H7 (cell line): ENCODE measurements around the gene CCDC157. TPM values are rescaled to one million over a fixed set of nuclear protein-coding genes. Genes with fewer than 3 reads are reported as not detected.

Source experiments
- DNase-seq: peaks from one replicate; pipeline ENCODE4 v3.0.0; 2012
- H3K27me3 ChIP-seq: 2 replicates; pipeline ENCODE4 v1.6.0; 2011; ENCODE audit warnings: mild to moderate bottlenecking, low read length; ENCODE audit not compliant: control insufficient read depth, insufficient read depth
- H3K36me3 ChIP-seq: replicated peaks from 2 replicates; pipeline ENCODE4 v1.5.1; 2011; ENCODE audit warnings: low read length; ENCODE audit not compliant: control insufficient read depth, insufficient read depth
- H3K4me3 ChIP-seq: 2 replicates; pipeline ENCODE4 v1.5.1; 2011; ENCODE audit warnings: low read depth, mild to moderate bottlenecking, control low read depth, low read length, moderate library complexity; ENCODE audit not compliant: insufficient read depth
- total RNA-seq: library from RNA; depleted of rRNA; stranded (reverse); fragments of >200 nt; shearing (Covaris generic); gene quantifications from 2 replicates; pipeline ENCODE4 v1.2.3, GENCODE V29; 2014; rRNA removed

CCDC157 gene
- total RNA-seq, 1 experiment from 2014 or later = 4.7 TPM

- Histone ChIP-seq H3K4me3 (no peak overlapping the region), H3K36me3 (peaks cover 7% of the 10 kb centered on the region), H3K27me3 (no peaks in the 10 kb centered on the region)
- no peak for DNase-seq
Measured at GRCh38 chr22:30416837-30417236, 60.0 kb downstream of the CCDC157 start.

GRCh38 chr22:30420347-30421125 is 63.7 kb downstream of the CCDC157 start:
- Histone ChIP-seq H3K36me3 (peaks cover 5% of the 10 kb centered on the region), H3K4me3 (no peak overlapping the region), H3K27me3 (no peaks in the 10 kb centered on the region)
- no peak for DNase-seq

GRCh38 chr22:30421695-30422480 is 65.1 kb downstream of the CCDC157 start:
- DNase-seq = no peak

GRCh38 chr22:30422481-30423300 is 65.9 kb downstream of the CCDC157 start:
- H3K4me3 ChIP-seq = peak overlapping the region; percentile 85
- peak; percentile 76 for DNase-seq
- no peaks in the 10 kb centered on the region for H3K27me3 ChIP-seq
- no peaks in the 10 kb centered on the region; the same call in 1 of the 2 replicates for H3K36me3 ChIP-seq

More at GRCh38 chr22:30421695-30422480, 65.1 kb downstream of the CCDC157 start:
- Histone ChIP-seq H3K27me3 (no peaks in the 10 kb centered on the region), H3K36me3 (peaks cover 3% of the 10 kb centered on the region; the same call in 1 of the 2 replicates), H3K4me3 (no peak overlapping the region)

- DNase-seq = peak; percentile 85
- H3K27me3 ChIP-seq = no peaks in the 10 kb centered on the region
- H3K4me3 ChIP-seq = peak overlapping the region; percentile 85
- H3K36me3 ChIP-seq = peaks cover 3% of the 10 kb centered on the region
Measured at GRCh38 chr22:30423301-30423958, 66.6 kb downstream of the CCDC157 start.

- Histone ChIP-seq H3K27me3 (no peaks in the 10 kb centered on the region), H3K4me3 (peak overlapping the region; percentile 85), H3K36me3 (peaks cover 3% of the 10 kb centered on the region)
- DNase-seq = peak; percentile 97
Measured at GRCh38 chr22:30423959-30424533, 67.2 kb downstream of the CCDC157 start.

GRCh38 chr22:30424534-30425326 is 67.9 kb downstream of the CCDC157 start:
- Histone ChIP-seq H3K4me3 (peak overlapping the region; percentile 85), H3K36me3 (peaks cover 3% of the 10 kb centered on the region), H3K27me3 (no peaks in the 10 kb centered on the region)
- no peak for DNase-seq

GRCh38 chr22:30425327-30425615 is 68.5 kb downstream of the CCDC157 start:
- Histone ChIP-seq H3K4me3 (peak overlapping the region; percentile 85), H3K27me3 (no peaks in the 10 kb centered on the region), H3K36me3 (peaks cover 3% of the 10 kb centered on the region)
- DNase-seq = no peak

- peak; percentile 91 for DNase-seq
- Histone ChIP-seq H3K4me3 (peak within 1 kb of the TSS; percentile 85), H3K27me3 (no peaks in the 10 kb centered on the region), H3K36me3 (peaks cover 3% of the 10 kb centered on the region)
Measured at GRCh38 chr22:30425616-30426387, 69.0 kb downstream of the CCDC157 start, which contains the start of gene MTFP1. Gene MTFP1, plus strand, starts transcription at chr22:30425768. Its CDS starts 112 bp downstream, at chr22:30425880.

Other genes with a start within 250 kb of the CCDC157 start
- 0.41 and 0.59 TPM in 2 replicates for gene LIF, start 110.2 kb upstream of the CCDC157 start, total RNA-seq
- not detected in 2 replicates for gene OSM, start 90.2 kb upstream of the CCDC157 start, total RNA-seq
- gene CASTOR1, start 67.5 kb upstream of the CCDC157 start, total RNA-seq = 10.2 and 15.4 TPM in 2 replicates
- 12.0 and 12.6 TPM in 2 replicates for gene TBC1D10A, start 30.1 kb upstream of the CCDC157 start, total RNA-seq
- gene SF3A1, start 113 bp upstream of the CCDC157 start, total RNA-seq = 70.1 and 97.1 TPM in 2 replicates
- 24.7 and 26.6 TPM in 2 replicates for gene RNF215, start 30.4 kb downstream of the CCDC157 start, total RNA-seq
- gene SEC14L2, start 40.0 kb downstream of the CCDC157 start, total RNA-seq = 1.7 and 4.2 TPM in 2 replicates
- 96.3 and 117 TPM in 2 replicates for gene MTFP1, start 68.8 kb downstream of the CCDC157 start, total RNA-seq
- not detected in 2 replicates for gene SEC14L3, start 115.0 kb downstream of the CCDC157 start, total RNA-seq
- gene SEC14L4, start 148.7 kb downstream of the CCDC157 start, total RNA-seq = not detected in 2 replicates
- gene SEC14L6, start 189.7 kb downstream of the CCDC157 start, total RNA-seq = 0.17 and 0.55 TPM in 2 replicates
- gene GAL3ST1, start 217.7 kb downstream of the CCDC157 start, total RNA-seq = 8.4 and 11.9 TPM in 2 replicates
- gene PES1, start 234.9 kb downstream of the CCDC157 start, total RNA-seq = 86.2 and 111 TPM in 2 replicates